GM21367 (cell line): ENCODE data around the gene SETBP1.

Experiments
- ATAC-seq: cut with Tn5 transposase; IDR thresholded peaks from one replicate; pipeline ENCODE4 v1.9.1; 2021; ENCODE audit not compliant: unreplicated experiment

SETBP1 gene

GRCh38 chr18:44957461-44957860, 276.8 kb downstream of the SETBP1 start:
- no peak for ATAC-seq

GRCh38 chr18:44958040-44958439, 277.4 kb downstream of the SETBP1 start:
- ATAC-seq: no peak

DNA sequence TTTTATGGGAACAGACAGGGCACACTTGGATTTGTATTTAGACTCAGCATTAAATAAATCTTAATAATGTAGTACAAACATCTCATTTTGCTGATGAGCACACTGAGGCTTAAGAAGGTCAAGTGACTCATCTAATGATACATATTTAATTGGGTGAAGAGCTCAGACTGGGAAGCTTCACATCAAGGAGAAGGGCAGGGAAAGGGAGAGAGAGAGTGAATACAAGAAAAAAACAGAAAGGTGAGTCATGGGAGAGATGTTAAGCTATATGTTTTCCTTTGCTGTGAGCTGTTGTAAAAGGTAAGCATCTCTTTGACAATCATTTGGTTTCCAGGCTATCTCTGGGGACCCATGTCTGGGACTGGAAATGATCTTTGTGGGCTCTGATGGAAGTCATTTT, 277.8 kb downstream of the SETBP1 start:
- ATAC-seq: no peak

GRCh38 chr18:44959013-44959412, 278.3 kb downstream of the SETBP1 start:
- no peak for ATAC-seq

DNA sequence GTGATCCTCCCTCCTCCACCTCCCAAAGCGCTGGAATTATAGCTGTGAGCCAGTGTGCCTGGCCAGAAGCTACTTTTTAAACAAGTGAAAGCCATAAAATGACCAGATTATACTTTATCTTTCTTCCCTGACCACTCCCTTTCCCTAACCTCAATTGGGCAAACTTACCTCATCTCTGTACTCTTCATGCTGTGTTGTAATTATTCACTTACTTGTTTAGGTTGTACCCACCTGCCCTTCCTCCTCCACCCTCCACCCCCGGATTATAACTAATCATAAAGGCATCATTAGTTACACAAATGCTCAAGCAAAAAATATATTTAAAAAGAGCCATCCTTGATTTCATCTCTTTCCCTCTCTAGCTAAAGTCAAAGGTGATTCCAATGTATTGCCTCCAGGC, 279.9 kb downstream of the SETBP1 start:
- no peak for ATAC-seq

DNA sequence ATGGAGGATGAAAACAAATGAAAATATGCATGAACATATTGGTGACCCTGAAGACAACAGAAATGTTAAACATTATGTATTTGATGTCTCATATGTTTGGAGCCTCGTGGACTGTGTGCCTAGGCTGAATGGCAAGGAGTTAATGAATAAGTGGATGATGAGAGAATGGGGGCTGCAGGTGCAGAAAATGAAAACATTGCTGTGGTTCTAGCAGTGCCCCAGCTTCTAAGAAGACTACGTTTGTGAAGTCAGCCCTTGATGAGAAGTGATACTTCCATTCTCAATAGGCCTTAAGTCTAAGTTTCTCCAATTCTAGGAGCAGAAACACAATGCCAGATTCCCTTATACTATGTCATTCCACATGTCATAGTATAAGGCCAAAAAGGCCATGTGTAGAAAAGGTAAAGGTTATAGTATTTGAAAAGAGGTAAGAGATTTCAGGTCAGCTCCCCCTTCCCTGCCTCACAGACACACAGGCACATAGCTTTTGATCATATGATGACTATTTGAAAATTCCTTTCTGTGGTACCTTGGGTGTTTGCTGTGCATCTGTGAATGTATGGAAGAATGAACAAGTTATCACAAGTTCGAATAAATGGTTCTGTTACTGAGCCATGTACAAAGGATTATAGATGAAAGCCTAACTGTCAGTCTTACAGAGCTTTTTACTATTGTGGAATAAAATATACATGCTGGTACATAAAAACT, 280.8 kb downstream of the SETBP1 start:
- ATAC-seq: no peak

DNA sequence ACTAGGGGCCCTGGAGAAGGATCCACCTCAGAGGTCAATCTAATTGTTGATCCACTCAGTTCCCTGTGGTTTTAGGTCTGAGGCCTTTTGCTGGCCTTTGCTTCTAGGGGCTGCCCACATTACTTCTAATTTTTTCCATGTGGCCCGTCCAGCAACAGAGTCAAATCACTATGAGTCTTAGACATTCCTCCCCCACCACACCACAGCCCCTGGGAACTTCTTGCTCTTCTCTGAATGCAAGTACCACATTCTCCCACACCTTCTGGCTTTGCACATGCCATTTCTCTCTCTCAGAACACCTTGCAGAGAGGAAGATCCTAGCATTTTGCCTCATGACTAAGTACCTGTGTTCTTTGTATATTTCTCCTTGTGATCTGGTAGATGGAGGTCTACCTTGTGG, 286.9 kb downstream of the SETBP1 start:
- no peak for ATAC-seq

GRCh38 chr18:44968336-44968735, 287.6 kb downstream of the SETBP1 start:
- no peak for ATAC-seq

DNA sequence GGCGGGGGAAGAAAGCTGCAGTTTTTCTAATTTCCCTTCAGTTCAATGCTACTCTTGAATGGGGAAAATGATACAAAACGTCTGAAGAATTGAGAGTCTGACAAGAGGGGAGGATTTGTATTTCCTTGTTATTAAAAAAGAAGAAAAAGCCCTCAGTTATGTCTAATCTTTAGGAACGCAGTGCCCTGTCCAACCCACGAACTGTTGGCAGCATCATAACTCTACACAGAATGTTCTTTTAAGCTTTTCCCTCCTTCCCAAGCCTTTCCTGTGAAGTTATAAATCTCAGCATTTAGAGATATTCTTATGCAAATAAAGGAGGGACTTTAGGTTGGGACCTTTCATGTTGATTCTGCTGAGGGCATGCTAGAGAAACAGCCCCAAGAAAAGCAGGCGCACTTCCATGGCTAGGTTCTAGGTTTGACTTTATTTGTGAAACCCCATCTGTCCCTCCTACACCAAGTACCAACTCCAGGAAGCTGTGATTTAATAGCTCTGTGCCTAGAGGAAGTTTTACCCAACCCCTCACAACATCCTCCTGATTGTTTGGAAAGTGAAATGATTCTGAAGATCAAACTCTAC, 288.6 kb downstream of the SETBP1 start:
- no peak for ATAC-seq

DNA sequence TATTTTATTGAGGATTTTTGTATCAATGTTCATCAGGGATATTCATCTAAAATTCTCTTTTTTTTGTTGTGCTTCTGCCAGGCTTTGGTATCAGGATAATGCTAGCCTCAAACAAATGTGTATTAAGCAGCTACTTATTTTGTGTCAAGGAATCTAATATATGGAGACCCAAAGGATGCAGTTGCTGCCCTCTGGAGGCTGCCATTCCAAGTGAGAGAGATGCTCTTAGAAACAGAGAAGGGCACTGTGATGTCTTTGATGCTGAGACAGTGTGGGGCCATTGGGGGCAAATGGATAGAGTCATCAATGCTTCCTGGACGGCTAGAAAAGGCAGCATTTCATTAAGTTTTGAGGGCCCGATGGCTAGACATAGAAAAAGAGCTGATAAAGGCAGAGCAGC, 292.6 kb downstream of the SETBP1 start:
- ATAC-seq: no peak

GRCh38 chr18:44974174-44974573, 293.5 kb downstream of the SETBP1 start:
- ATAC-seq: no peak

- ATAC-seq: no peak
Measured at GRCh38 chr18:44977856-44978255, 297.2 kb downstream of the SETBP1 start.

DNA sequence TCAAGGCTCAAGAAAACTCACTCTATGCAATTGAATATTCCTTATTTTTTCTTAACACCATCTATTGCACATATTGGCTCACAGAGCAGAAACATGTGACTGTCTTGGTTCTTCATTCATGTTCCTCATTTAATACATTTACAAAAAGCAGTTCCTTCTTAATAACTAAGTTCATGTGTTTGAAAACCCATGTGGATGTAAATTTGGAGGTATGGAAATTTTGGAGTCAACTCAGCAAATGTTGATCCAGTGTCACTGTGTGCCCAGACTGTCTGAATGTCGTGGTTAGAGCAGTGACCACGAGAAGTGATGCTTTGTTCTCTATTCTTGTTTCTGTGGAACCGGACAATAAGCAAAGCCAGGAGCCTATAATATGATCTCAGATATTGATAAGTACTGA, 299.1 kb downstream of the SETBP1 start:
- no peak for ATAC-seq

DNA sequence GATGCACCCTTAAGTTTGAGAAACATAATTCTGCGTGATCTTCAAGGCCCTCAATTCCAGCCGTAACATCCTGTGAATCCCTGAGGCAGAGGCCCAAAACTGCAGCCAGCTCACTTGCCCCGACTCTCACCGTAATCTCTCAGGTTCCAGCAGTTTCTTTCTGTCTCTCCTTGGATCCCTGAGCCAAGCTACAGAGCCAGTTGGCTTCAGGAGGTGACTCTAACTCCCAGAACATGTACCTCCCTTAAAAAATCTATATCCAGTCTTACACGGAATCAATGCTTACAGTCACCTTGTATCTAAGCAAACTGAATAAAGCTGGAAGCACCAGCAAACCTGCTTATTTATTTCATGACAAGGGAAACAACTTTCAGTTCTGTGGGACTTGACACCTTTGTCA, 300.4 kb downstream of the SETBP1 start:
- no peak for ATAC-seq

- ATAC-seq: no peak
Measured at GRCh38 chr18:44986933-44987332, 306.2 kb downstream of the SETBP1 start.

DNA sequence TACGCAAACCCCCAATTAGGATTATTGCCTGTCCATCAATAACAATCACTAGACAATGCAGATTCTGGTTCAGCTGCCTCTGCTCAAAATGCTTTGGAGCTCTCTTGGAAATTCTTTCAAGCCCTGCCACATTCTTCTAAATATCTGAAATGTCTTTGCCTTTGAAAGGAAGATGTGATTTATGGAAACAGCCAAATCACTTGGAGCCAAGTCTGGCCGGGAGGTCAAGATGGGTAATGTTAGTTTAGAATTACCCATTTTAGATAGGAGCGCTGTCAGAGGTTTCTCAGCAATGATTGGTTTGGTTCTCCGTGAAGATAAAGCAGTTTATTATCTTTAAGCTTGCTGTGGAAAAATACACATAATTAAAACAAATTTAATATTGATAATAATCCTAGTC, 306.7 kb downstream of the SETBP1 start:
- no peak for ATAC-seq

DNA sequence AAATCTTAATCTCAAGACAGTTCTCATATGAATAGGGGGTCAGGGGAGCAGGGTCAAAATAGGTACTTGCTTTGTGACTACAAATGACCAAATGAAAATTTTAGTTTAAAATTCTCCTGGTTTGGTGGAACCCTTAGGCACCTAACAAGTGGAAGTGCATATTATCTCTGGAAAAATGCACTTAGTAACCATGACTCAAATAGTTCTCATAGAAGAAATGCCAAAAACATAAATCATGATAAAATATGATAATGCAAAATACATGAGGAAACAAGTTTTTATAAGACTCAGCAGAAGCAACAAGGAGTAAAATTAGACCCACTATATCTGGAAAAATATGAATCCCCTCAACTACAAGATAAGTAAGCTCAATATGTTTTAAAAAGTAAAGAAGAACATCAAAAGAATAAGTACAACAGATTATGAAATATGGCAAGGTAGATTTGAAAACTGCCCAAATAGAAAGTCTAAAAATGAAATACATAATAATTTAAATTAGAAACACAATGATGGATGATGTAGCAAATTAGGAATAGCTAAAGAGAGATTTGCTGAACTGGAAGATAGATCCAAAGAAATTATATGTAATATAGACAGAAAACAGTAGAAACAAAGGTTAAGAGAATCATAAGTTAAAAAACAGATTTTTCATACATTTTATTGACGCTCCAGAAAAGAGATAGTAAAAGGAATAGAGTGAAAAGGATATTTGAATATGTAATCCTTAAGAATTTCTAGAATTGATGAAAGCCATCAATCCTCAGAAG, 308.3 kb downstream of the SETBP1 start:
- ATAC-seq: no peak

GRCh38 chr18:44996261-44996660, 315.6 kb downstream of the SETBP1 start:
- peak; percentile 86 for ATAC-seq

DNA sequence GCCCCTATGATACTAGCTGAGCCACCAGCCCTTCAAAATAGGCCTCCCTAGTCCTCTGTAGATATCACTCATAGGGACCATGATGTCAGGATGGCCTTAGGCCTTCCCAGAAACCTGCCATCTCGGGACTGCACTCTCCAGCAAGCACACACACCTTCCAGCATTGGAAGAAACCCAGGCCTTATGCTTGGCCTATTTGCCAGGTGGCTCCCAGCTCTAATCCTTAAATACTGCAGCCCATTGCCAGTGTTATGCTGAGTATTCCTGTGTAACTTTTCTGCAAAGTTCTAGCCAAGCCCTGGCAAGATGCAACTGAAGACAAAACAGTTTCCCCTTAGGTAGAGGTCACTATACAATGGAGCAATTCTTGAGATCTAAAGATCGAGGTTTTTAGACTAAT, 316.5 kb downstream of the SETBP1 start:
- ATAC-seq: no peak

GRCh38 chr18:44998360-44998759, 317.7 kb downstream of the SETBP1 start:
- ATAC-seq: no peak

- no peak for ATAC-seq
Measured at GRCh38 chr18:45004546-45005080, 323.9 kb downstream of the SETBP1 start.

GRCh38 chr18:45006934-45007333, 326.2 kb downstream of the SETBP1 start:
- ATAC-seq: no peak
